Daoy (cell line): Measurements from ENCODE around the gene SYTL2. TPM values are rescaled to one million over a fixed set of nuclear protein-coding genes. Genes with fewer than 3 reads are reported as not detected.
"Not testable (repeated sequence)": the region's sequence is repeated elsewhere in the genome, so short reads cannot be mapped to it uniquely, and the experiment has no call there.

Source experiments
- DNase-seq: peaks from one replicate; pipeline ENCODE4 v3.0.0-alpha.2; 2015; ENCODE audit warnings: low read depth
- total RNA-seq: library from RNA; depleted of rRNA; stranded (reverse); fragments of >200 nt; shearing (Covaris generic); gene quantifications from 2 replicates; pipeline ENCODE4 v1.2.3, GENCODE V29; 2014

SYTL2 gene
- total RNA-seq, 1 experiment from 2014 or later, result 28.1 TPM

- DNase-seq, result no peak
Measured at GRCh38 chr11:85795712-85796487, 15.0 kb downstream of the SYTL2 start.

GRCh38 chr11:85791409-85791990 lies 19.4 kb downstream of the SYTL2 start:
- DNase-seq, result no peak

GRCh38 chr11:85787809-85788760 lies 22.9 kb downstream of the SYTL2 start:
- peak; percentile 19 for DNase-seq

GRCh38 chr11:85787168-85787567 lies 23.8 kb downstream of the SYTL2 start:
- DNase-seq, result no peak

GRCh38 chr11:85784480-85785265 lies 26.3 kb downstream of the SYTL2 start:
- no peak for DNase-seq

GRCh38 chr11:85783758-85784157 lies 27.2 kb downstream of the SYTL2 start:
- DNase-seq, result no peak

- DNase-seq, result not testable (repeated sequence)
Measured at GRCh38 chr11:85780780-85781517, 30.0 kb downstream of the SYTL2 start.

- DNase-seq, result no peak
Measured at GRCh38 chr11:85779956-85780640, 30.8 kb downstream of the SYTL2 start.

GRCh38 chr11:85777603-85777972 lies 33.4 kb downstream of the SYTL2 start:
- DNase-seq, result not testable (repeated sequence)

GRCh38 chr11:85776951-85777602 lies 33.9 kb downstream of the SYTL2 start:
- no peak for DNase-seq

GRCh38 chr11:85774256-85775101 lies 36.5 kb downstream of the SYTL2 start:
- DNase-seq, result no peak

- DNase-seq, result no peak
Measured at GRCh38 chr11:85772695-85773094, 38.2 kb downstream of the SYTL2 start.

- DNase-seq, result no peak
Measured at GRCh38 chr11:85771568-85771967, 39.4 kb downstream of the SYTL2 start.

GRCh38 chr11:85769771-85770170 lies 41.2 kb downstream of the SYTL2 start:
- DNase-seq, result no peak

- no peak for DNase-seq
Measured at GRCh38 chr11:85768473-85769146, 42.3 kb downstream of the SYTL2 start.

GRCh38 chr11:85767246-85767945 lies 43.5 kb downstream of the SYTL2 start:
- no peak for DNase-seq

- no peak for DNase-seq
Measured at GRCh38 chr11:85766721-85767161, 44.2 kb downstream of the SYTL2 start.
